ENCODE data around the gene CHCHD6.

DNA sequence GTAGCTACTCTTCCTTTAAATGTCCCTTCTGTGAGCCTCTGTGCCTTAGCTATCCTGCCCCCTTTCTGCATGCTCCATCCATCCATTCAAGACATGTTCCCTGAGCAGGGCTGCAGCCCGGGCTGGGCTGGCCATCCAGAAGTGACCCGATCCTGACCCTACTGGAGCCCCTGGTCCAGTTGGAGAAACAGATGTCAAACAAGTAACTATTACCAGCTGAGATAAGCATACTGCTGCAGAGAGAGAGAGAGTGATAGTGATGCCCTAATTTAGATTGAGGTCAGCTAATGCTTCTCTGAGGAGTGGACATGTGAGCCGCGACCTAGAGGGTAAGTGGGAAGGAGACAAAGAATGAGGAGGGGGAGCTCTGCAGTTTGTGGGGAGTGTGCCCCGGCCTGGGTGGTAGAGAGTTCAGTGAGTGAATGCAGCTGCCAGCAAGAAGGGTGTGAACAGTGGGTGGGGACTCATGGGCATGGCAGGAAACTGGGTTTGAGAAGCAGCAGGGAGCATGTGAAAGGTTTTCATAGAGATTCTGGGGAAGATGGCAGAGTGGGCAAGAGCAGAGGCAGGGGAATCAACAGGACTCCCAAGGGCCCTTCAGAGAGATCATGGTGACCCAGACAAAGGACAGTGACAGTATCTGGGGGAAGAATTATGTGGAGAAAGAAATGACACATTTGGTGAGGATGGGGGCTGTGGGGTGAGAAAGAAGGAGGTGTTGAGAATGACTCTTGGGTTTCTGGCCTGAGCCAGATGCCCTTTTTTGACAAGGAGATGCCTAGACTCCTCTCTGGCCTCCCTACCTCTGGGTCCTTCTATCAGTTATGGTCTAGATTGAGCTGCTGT lies 44.9 kb downstream of the CHCHD6 start:
- TF ChIP-seq CTCF (IDR thresholded peaks at IDR 0.05) (no peak), POLR2A (IDR thresholded peaks at IDR 0.05) (no peak)
